Stimulated activated CD4-positive, alpha-beta T cell treated with anti-CD3 and anti-CD28 coated beads, TNF-alpha, amount 100 ng/mL, for 1 hour (primary cell): ENCODE measurements around the gene FCN2.

Experiments
- DNase-seq, 3 donors: peaks; one replicate each; pipeline ENCODE4 v3.0.0-alpha.2; 2020; ENCODE audit warnings: low read depth in 3 of 3, low spot score in 1 of 3

FCN2 gene

DNA sequence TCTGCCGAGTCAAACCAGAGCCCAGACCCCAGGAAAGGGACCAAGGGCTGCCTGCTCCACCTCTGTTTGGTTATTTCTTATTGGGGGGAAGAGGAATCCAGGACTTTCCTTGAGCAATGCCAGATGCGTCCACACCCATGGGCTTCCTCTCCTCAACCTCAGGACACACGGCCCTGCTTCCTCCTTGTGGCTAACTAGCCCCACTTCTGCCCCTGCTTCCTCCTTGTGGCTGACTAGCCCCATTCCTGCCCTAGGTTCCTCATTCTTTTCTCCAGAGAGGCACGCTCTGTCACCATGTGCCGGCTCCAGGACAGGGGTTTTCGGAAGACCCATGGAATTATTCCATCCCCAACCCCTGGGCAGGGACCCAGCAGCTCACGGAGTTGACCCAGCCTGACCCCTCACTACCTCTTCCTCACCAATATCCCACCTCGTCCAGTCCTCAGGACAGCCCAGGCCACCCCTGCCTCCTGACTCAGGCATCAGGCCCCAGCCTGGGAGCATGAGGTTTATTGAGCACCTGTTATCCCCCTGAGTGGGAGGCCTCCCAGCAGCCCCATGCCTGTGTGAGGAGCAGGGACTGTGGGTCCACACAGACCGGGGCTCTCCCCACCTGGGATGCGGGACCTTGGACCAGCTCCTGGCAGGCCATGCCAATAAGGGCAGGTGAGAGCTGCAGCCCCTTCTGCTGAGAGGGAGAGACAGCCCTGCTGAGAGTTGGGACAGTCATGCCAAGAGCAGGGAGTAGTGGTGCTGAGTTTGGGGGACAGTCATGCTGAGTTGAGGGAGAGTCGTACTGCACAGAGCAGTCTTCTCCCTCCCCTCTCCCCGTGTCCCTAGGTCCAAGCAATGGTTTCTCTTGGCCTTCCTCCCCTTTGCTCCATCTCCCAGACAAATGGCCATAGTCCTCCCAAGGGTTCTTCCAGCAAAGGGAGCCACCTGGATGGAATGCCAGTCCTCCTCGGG lies 48.9 kb downstream of the FCN2 start:
- DNase-seq: no peak

DNA sequence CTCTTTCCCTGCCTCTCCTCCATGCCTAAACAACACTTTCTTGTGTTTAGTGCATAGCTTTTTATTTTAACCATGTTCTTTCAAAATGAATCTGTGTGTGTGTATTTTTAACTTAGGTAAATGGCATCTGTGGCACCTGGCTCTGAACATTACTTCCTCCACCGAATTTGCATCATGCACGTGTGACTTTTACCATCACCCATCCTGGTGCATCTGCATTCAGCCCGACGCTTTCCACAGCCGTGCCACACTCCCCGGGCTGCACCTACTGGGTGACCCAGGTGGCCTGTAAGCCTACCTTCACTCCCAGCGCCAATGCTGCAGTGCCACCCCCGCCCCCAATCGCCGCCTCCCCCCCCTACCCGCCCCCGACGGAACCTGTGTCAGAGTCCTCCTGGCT lies 49.8 kb downstream of the FCN2 start:
- no peak for DNase-seq

DNA sequence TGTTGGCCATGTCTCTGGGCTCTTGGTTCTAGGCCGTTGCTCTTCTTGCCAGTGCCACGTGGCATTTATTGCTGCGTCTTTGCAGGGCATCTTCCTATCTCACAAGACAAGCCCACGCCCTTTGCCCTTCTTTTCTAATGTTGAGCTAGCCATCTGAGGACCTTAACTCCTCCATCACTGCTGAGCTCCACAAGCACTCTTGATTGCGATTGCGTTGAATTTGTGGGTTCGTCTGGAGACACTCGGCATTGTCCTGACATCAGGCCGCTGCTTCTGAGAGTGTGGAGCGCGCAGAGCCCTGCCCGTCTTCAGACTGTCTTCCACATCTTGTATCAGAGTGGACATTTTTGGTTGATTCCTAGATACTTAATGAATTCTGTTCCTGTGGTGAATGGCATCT lies 51.6 kb downstream of the FCN2 start:
- DNase-seq: no peak

GRCh38 chr9:134932606-134933005 lies 52.0 kb downstream of the FCN2 start:
- no peak for DNase-seq

DNA sequence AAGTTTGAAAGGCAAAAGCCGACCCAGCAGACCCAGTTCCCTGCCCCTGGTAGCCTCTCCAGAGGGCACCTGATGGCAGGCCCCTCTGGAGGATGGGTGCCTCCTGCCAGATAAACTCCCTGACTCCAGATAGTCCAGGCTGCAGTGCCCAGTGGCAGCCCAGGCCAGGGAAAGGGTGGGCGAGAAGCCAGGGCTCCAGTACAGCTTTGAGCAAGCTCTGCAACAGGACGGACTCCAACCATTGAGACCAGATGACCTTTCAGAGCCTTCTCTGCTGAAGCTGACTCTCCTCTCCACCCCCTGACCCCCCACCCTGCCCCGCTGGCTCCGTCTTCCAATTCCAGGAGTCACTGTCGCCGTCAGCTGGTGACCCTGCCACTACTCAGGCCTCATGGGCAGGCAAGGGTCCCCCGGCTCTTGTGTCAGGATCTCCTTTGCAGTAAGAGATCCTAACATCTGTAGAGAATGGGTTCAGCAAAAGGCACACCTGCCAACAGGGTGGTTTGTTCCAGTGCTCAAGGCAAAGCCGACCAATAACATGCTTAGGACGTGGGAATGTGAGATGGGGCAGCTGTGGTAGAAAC lies 52.6 kb downstream of the FCN2 start:
- DNase-seq: no peak

DNA sequence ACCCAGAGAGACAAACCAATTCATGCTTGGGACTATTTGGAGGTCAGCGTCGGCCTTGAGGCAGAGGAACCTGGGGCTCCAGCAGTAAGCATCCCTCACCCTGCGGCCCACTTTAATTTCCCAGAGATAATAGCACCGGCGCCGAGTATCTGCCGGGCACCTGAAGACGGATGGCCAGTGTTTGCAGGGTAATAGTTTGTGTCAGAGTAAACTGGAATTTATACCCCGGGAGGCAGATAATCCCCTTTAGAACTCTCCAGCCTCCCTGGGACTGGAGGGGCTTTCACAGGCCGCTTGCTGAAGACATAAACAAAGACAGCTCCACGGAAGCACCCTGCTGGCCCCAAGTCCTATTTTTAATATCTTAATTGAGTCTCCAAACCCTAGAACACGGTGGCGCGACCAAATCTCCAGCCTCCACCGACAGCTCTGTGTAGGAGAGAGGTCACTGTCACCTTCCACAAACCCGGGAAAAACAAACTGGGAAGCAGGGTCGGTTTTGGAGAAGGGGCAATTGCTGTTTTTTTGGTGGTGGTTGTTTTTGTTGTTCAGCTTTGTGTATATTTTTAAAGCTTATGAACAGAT lies 54.5 kb downstream of the FCN2 start:
- no peak for DNase-seq

DNA sequence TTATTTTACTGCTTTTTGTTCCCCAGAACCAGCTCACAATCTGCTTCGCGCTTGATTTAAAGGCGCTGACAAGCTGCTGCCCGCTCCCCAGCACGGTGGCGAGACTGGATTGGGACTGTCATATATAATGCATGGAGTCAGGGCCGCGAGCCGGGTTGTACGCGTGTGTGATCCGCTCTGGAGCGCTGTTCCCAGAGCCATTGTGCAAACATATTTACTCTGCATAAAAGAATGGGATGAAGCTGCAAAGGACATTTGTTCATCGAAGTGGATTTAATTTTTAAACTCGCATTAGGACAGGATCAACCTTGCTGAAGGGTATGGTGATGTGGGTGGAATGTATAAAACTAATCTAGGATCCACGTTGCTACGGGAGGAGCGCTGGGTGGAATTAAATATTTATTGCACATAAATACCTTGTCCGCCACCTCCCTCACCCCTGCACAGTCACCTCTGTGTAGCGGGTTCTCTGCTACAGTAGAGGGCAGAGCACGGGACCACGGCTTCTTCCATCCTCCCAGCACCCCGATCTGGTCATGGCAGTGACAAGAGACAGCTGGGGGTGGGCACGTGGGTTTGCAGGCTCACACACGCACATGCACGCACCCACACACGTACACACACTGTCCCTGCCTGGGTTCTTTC lies 55.2 kb downstream of the FCN2 start:
- no peak for DNase-seq

GRCh38 chr9:134936346-134937163 lies 55.9 kb downstream of the FCN2 start:
- DNase-seq: no peak
